Activated naive CD8-positive, alpha-beta T cell treated with anti-CD3 and anti-CD28 coated beads, Interleukin-2, amount 50 U/mL, for 16 hours (primary cell): ENCODE measurements around the gene HOXD9.

Experiments used
- DNase-seq: peaks from one replicate; pipeline ENCODE4 v3.0.0-alpha.2; 2020; ENCODE audit warnings: low read depth, low spot score

The HOXD9 gene

GRCh38 chr2:176110415-176111308 lies 11.9 kb upstream of the HOXD9 start:
- no peak for DNase-seq

DNA sequence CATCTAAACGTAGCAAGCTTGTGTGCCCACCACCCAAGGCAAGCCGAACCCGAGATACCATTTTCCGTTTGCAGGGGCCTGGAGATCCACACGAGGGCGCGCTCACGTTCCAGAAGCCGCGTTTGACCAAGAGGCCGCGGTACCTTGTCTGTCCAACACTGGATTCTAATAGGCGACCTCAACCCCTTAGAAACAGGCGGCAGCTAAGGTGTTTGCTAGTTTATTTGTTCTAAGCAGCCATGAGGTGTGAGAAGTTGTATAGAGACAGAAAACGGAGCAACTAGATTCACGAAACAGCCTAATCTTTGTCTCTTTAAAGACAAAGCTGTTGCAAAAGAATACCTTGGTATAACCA lies 11.2 kb upstream of the HOXD9 start:
- DNase-seq: no peak

- no peak for DNase-seq
Measured at GRCh38 chr2:176111846-176112374, 10.6 kb upstream of the HOXD9 start.

DNA sequence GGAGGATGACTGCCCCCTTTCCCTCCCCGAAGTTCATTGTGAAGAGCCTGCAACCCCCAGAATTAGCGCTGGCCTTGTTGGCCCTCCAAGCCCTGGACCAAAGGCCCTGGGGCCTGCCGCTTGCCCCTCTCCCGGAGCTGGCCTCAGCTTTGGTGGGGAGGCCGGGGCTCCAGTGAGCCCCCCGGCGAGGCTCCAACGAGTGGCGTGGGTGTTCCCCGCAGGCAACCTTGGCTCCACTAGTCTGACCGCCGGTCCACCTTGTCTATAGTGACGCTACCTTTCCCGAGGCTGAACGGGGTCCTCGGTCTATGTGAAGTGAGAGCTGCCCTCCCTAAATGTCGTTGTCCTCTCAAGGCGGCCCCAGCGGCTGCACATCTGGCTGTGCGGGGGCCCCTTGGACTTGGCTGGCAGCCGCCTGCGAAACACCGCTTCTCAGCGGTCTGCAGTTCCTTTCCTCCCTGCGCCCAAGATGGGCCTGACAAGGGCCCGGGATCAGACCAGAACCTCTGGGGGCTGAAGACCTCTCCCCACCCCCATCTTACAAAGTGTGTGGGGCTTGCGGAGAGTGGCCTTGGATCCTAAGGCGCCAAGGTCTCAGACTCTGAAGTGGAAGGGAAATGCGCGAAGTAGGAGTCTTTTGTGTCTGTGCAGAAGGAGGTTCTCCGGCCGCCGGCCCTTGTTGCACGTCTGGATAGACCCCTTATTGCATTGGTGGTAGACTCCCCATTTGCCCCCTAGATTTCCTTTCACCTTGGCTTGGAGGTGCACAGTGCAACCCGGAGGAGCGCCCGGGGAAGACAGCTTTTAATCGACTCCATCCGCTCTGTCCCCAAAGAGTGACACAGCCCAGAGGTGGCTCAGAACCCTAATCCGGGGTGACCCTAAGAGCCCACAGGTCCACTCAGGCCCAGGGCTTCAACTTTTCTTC lies 9.9 kb upstream of the HOXD9 start:
- DNase-seq: no peak

DNA sequence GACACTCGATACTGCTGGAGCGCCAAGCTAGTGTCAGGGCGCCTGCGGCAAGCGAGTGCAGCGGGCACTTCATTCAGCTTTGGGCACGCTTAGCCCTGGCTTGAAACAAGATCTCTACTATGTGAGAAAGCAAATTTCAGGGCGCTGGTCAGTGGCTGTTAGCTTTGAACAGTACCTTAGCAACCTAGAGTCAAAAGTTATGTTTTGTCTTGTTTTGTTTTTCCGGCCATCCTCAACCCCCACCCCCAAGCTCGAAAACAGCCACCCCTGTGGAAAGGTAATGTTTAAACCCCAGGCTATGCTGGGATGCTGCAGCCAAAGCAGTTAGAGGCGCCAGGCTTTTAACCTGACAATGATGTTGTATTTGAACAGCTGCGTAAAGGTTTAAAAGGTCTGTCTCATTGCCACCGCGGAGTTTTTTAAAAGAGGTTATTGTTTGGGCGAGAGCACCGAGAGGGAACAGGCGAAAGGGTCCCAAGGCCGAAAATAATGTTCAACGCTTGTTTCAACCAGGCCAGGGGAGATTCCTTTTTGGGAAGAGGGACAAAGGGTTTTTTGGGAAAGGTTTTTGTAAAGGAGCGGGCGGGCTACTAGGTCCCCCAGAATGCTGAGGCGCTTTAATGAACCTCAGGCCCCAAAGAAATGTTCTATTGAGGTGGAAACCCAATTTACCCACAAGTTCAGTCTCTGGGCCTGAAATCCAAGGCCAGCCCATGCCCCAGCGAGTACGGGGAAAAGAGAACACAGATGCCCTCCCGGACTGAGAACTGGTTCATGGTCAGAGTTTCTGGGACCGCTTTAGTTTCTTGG lies 8.2 kb upstream of the HOXD9 start:
- DNase-seq: no peak

DNA sequence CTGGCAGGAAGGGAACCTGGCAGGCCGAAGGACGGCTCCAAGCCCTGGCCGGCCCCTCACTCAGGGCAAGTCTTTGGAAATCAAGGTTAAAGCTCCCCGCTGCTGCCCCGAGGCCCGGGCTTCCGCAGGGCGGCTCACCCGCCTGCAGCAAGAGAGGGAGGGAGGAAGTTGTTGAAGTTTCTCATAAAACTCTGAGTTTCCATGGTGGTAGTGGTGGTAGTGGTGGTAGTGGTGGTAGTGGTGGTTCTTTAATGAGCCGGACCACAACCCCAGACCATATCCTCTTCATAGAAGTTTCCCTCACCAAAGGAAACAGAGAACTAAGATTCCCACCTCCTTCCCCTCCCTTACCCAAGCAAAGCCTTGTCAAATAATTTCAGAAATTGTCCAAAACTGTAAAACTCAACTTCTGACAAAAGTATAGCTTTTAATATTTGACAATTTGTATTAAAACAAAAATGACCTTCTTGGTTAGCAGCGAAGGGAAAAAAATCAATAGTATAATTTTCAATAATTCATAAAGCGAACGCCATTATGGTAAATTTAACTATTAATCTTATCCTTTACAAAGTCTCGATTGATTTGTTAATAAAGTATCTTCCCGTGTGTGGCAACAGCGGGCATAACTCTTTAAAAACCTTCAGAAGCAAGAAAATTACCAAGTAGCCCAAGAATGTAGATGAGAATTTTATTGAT lies 7.4 kb upstream of the HOXD9 start:
- no peak for DNase-seq

GRCh38 chr2:176115883-176116813 lies 6.4 kb upstream of the HOXD9 start, which contains the start of gene HOXD10:
TSS of gene HOXD10 (plus strand) at chr2:176116778. CDS start at chr2:176116834, 56 bp downstream.
- no peak for DNase-seq

DNA sequence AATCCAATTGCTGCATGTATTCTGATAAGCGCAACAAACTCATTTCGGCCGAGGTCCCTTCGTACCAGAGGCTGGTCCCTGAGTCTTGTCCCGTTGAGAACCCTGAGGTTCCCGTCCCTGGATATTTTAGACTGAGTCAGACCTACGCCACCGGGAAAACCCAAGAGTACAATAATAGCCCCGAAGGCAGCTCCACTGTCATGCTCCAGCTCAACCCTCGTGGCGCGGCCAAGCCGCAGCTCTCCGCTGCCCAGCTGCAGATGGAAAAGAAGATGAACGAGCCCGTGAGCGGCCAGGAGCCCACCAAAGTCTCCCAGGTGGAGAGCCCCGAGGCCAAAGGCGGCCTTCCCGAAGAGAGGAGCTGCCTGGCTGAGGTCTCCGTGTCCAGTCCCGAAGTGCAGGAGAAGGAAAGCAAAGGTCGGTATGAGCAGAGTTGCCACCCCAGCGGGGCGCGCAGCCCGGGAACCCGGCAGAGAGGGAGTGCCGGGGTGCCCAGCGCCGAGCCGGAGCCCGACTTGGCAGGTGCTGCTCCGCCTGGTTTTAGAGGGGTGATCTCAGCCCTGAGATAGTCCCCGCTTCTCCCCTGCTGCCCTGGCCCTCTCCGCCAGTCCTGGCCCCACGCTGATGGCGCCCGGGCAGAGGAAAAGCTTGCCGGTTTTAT lies 5.2 kb upstream of the HOXD9 start:
- no peak for DNase-seq

GRCh38 chr2:176117823-176118371 lies 4.6 kb upstream of the HOXD9 start:
- DNase-seq: no peak

DNA sequence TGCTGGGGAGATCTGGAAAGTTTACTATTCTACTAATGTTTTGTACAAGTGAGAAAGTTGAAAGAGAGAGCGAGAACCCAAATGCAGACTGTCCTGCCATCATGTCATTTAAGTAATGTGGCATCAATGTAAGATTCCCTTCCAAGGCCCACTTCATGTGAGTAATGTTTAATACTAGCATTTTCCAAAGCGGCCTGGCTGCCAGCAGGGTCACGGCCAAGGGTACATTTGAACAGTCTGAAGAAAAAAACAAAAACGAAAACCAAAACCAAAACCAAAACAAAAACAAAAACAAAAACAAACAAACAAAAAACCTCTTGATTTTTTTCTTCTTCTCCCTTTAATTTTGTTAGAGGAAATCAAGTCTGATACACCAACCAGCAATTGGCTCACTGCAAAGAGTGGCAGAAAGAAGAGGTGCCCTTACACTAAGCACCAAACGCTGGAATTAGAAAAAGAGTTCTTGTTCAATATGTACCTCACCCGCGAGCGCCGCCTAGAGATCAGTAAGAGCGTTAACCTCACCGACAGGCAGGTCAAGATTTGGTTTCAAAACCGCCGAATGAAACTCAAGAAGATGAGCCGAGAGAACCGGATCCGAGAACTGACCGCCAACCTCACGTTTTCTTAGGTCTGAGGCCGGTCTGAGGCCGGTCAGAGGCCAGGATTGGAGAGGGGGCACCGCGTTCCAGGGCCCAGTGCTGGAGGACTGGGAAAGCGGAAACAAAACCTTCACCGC lies 3.7 kb upstream of the HOXD9 start:
- no peak for DNase-seq

DNA sequence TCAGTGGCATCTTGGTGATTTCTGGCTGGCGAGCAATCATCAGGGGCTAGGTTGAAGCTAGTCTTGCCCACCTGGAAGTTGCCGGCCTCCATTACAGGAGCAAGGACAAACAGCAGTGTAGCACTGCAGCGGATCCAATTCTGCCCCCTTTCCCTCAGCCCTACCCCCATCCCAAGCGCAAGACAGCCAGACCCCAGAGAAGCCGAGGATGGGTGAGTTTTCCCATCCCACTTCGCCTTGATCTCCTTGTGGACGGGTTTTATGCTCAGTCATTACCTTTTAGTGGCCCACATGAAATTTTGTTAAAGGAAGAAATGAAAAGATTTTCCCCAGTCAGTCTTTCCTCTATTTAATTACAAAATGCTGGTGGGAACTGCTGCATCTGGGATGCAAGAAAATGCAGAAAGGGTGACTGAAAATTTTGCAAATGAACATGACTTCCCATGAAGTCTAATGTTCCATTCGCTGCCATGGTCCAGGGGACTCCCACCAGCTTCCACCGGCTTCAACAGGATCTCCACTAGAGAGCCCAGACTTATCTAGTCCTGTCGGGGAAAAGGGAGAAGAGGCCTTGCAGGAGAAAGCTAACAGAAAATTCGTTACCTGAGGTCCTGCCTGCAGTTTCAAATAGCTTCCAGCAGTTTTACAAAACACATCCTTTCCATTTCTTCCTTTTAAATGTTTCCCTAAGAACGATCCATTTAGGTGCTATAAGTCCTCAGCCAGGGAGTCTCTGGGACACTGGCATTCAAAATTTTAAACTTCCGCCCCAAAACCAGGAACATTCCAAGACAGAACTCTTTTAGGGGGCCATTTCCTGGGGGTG lies 1.9 kb upstream of the HOXD9 start:
- no peak for DNase-seq

GRCh38 chr2:176121190-176122051 lies 1.1 kb upstream of the HOXD9 start:
- DNase-seq: no peak

- no peak for DNase-seq
Measured at GRCh38 chr2:176122052-176122682, 352 bp upstream of the HOXD9 start.

DNA sequence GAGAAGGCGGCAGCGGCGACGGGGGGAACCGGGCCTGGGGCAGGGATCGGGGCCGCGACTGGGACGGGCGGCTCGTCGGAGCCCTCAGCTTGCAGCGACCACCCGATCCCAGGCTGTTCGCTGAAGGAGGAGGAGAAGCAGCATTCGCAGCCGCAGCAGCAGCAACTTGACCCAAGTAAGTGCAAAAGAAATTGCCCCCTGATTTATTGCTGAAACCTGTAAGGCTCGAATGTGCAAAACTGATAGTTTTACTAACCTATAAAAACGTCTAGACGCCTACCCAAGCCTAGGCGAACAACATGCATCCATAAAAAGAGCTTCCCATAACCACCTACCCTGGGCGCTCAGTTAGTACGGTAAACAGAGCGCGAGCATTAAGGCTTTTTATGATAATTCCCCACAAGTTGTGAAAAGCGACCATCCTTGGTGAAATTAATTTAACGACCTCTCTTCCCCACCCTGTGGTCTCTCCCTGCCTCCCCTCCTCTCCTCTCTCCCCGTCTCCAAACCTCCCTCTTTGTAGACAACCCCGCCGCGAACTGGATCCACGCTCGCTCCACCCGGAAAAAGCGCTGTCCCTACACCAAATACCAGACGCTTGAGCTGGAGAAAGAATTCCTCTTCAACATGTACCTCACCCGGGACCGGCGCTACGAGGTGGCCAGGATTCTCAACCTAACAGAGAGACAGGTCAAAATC lies 1.0 kb downstream of the HOXD9 start:
- DNase-seq: no peak
